ENCODE measurements around the gene CHCHD10.
A peak's percentile ranks its signal among the peaks of the same experiment; 100 is the strongest.

Gene CHCHD10

DNA sequence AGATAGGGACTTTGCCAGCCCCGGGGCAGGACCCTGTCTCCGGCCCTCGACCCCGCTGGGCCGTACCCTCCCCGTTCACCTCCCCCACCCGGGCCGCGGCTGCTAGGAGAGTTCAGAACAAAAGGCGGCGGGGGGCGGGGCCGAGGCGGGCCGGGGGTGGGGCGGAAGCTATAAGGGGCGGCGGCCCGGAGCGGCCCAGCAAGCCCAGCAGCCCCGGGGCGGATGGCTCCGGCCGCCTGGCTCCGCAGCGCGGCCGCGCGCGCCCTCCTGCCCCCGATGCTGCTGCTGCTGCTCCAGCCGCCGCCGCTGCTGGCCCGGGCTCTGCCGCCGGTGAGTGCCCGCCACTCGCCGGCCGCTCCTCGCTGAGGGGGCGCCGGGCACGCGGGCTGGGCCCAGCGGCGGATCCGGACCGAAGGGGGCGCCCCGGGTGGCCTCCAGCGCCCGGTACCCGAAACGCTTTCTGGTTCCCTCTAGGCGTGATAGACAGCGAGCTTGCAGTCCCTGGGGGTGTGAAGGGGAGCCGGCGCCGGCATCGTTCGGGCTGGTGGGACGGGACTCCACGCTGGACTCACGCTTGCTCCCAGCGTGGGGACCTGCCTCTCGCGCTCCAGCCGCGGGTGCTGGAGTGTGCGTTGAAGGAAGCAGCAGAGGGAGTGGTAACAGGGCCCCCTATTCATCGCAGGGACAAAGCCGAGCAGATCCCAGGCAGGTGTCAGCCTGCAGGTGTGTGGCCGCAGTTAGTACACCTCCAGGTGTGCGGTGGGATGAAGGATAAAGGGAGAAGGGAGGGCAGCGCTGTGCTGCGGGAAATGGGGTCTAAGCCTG is 5.1 kb upstream of the CHCHD10 start, which contains the start of gene MMP11:
MMP11 (plus strand) TSS at position 201 of the 825 bp plus-strand sequence; CDS start at position 223, 22 bp downstream.
- DNase-seq (ENCODE audit: low read depth) = no peak

- DNase-seq (ENCODE audit: low read depth) = no peak
Measured at GRCh38 chr22:23772315-23772648, 4.5 kb upstream of the CHCHD10 start.

- no peak for DNase-seq (ENCODE audit: low read depth)
Measured at GRCh38 chr22:23769321-23769965, 1.7 kb upstream of the CHCHD10 start.

DNA sequence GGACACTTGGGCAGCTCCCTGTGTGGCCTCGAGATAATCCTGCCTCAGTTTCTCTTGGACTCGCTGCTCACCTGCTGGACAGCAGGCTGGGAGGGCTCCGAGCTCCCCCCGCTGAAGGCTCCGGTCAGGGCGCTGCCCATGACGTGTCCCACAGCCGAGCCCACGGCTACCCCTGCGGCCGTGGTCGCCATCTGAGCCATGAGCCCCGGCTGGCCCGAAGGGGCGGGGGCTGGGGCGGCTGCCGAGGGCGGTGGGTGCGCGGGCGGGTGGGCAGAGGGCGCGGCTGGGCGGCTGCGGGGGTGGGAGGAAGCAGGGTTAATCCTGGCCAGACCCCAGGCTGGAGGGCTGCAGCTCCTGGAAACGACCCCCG is 484 bp downstream of the CHCHD10 start:
- DNase-seq (ENCODE audit: low read depth) = no peak

DNA sequence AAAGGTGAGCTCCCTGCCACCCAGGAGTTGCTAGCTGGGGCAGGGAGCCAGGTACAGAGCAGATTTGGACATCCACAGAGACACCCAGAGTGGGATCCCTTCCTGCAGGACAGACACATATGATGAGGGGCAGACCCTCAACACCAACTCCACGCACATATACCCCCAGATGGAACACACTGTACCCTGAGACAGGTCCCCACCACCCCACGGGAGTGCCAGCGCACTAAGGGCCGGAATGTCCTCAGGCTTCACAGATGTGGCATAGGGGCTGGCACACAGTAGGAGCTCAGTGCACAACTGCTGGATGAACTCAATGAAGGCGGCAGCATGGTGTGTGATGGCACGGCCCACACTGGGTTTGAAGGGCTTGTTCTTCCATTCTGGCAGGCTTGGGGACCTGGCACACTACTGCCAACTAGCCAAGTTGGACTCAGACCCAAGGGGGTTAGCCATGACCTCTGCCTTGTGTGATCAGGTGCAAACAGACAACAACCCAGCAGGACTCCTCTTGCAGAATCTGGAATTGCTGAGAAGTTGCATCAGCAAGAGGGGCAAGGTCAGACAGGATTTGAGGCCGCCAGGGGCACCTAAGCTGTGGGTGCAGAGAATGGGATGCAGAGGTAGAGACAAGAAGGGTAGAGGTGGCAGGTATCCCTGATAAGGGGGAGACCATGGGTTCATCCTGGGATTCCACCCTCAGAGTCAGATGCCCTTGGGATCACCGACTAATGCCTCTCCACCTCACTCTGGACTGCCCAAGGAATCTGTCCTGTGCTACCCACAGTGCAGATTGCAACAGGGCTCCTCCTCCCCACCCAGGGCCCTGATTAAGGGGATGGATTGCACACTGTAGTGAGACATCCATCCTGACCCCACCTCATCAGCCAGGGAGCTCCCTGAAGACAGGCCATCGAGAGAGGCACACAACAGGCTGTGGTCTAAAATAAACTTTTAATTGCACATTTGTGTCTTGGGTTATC is 2.6 kb downstream of the CHCHD10 start:
- DNase-seq (ENCODE audit: low read depth) = no peak

GRCh38 chr22:23763954-23764353 is 3.8 kb downstream of the CHCHD10 start:
- no peak for DNase-seq (ENCODE audit: low read depth)

GRCh38 chr22:23763579-23763945 is 4.2 kb downstream of the CHCHD10 start:
- no peak for DNase-seq (ENCODE audit: low read depth)

- no peak for DNase-seq (ENCODE audit: low read depth)
Measured at GRCh38 chr22:23762842-23763578, 4.8 kb downstream of the CHCHD10 start, which contains the start of gene C22orf15. Gene C22orf15, plus strand, starts transcription at chr22:23762990. Its CDS starts 317 bp downstream, at chr22:23763307.

DNA sequence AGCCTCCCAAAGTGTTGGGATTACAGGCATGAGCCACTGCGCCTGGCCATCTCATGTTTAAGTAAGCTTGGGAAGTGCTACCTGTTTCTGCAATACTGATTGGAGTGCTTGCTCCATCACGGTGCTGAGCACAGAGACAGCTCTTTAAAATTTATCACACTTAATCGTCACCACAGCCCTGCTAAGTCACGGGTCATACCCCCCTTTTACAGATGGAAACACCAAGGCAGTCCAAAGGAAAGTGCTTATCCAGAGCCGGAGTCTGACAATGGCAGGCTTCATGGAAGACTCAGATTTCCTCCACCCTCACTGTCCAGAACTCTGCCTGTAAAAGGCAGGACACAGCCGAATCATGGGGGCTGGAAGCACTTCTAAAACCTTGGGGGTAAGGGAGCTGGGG is 7.7 kb downstream of the CHCHD10 start:
- no peak for DNase-seq (ENCODE audit: low read depth)

DNA sequence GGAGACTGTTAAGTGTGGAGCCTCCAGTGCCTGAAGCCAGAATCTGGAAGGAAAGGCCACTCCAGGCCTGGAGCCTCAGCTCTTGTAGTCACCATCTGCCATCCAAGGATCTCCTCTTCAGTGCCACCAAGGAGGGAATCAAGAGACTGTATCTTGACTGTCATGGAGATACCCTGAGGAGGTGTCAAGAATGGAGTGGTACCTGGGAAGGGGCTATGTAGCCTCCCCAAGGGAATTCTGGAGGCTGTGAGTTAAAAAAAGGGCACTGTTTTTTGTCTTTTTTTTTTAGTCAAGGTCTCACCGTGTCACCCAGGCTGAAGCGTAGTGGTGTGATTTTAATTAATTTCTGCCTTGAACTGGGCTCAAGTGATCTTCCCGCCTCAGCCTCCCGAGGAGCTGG is 8.2 kb downstream of the CHCHD10 start:
- DNase-seq (ENCODE audit: low read depth) = no peak

GRCh38 chr22:23756891-23757290 is 10.9 kb downstream of the CHCHD10 start:
- no peak for DNase-seq (ENCODE audit: low read depth)

- DNase-seq (ENCODE audit: low read depth) = no peak
Measured at GRCh38 chr22:23755711-23756110, 12.1 kb downstream of the CHCHD10 start.

DNA sequence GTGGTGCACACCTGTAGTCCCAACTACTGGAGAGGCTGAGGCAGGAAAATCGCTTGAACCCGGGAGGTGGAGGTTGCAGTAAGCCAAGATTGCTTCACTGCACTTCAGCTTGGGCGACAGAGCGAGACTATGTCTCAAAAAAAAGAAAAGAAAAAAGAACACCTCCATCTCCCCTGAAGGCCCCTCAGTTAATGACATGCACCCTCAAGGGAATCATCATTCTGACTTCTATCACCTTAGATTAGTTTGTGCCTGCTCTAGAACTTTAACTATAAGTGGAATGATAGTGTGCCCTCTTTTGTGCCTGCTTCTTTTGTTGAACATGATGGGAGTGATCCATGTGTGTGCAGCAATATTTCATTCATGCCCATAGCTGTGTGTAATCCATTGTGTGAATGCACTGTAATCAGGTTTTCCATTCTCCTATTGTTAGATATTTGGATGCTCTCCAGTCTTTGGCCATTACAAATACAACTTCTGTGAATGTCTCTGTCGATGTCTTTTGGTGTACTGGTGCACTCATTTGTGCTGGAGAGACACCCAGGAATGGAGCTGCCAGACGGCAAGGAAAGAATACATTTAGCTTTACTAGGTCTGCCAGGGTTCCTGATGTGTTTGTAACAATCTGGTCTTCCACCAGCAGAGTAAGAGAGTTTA is 12.7 kb downstream of the CHCHD10 start:
- DNase-seq (ENCODE audit: low read depth) = no peak

DNA sequence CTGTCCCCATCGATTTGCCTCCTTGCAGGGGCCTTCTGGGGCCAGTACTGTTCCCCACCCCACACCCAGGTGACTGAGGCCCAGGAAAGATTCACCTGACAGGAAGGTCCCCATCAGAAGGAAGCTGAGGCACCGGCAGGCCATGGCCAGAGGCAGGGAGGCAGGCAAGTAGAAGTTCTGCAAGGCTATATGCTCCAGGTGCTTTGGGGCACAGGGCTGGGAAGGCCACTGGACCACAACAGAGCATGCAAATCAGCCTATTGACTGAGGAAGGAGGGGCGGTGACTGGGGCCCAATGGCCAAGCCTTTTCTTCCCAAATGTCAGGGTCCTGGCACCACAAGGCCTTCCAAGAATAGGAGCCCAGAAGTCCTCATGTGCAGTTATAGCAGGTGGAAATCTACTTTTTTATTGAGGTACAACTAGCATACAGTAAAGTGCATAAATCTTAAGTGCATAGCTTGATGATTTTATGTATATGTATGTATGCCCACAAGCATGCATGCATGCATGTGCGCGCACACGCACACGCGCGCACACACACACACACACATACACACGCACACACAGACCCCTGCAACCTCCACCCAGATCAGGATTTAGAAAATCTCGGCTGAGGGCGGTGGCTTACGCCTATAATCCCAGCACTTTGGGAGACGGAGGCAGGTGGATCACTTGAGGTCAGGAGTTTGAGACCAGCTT is 13.4 kb downstream of the CHCHD10 start, which contains the start of gene VPREB3:
VPREB3 (minus strand) TSS at position 206 of the 700 bp plus-strand sequence; CDS start at position 144, 62 bp downstream.
- no peak for DNase-seq (ENCODE audit: low read depth)

- DNase-seq (ENCODE audit: low read depth) = no peak
Measured at GRCh38 chr22:23753385-23753784, 14.4 kb downstream of the CHCHD10 start.

GRCh38 chr22:23752750-23753149 is 15.0 kb downstream of the CHCHD10 start:
- DNase-seq (ENCODE audit: low read depth) = no peak

DNA sequence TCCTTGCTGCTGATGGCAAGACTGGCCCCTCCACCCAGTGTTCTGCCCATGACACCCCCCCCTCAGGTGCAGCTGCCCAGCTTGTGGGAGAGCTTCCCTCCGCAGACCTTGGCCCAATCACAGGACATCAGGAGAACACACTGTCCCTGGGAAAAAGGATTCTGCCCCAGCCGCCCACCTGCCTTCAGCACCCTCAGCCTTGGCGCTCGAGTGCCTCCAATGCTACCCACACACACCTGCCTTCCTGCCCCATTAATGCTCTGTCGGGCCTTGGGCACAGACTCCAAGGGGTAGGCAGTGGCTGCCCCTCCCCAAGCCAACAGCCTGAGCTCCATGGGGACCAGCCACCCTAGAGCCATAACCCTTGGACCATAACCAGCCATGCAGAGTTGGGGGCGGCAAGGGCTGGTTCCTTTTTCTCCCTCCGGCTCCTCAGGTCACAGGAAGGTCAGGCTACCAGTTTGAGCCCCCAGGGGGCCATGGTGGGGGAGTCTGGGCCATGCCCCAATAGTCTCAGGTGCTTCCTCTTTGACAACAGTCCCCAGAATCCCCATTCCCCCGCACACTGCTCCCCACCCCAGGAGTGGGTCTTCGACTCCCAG is 15.6 kb downstream of the CHCHD10 start:
- no peak for DNase-seq (ENCODE audit: low read depth)

- DNase-seq (ENCODE audit: low read depth) = no peak
Measured at GRCh38 chr22:23751441-23751996, 16.3 kb downstream of the CHCHD10 start.

DNA sequence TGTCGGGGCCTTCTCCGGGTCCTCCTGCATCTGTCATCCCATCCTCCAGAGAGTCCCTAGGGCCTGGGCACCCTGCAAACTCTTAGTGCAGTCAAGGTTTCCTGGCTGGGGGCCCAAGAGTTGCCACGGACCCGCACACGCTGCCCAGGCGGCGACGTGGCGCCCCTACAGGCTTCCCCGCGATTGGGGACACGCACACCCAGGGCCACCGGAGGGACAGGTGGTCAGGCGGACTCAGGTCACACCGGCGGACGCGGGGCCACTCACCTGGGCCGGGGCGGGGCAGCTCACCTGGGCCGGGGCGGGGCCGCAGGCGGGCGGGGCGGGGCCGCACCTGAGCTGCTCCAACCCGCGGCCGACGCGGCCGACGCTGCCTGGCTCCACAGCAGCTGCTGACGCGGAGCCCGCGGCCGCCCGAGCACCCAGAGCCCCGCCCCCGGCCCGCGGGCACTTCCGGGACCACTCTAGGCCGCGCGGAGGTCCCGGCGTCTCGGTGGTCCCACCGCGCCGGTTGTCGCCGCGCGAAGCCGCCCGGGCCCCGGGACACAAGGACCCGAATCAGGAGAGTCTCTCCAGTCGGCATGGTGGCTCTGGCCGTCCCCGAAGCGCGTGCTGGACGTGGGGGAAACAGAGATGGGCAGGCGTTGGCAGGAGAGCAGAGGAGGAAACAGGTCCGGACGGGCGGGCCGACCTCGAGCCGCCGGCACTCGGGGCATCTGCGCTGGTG is 16.9 kb downstream of the CHCHD10 start, which contains the start of gene ZNF70:
ZNF70 (minus strand) TSS at position 399 of the 727 bp plus-strand sequence. CDS start 5,972 bp downstream, outside the sequence.
- DNase-seq (ENCODE audit: low read depth) = peak; percentile 47
